ENCODE data around the gene PPIA.
"Not testable (repeated sequence)": the region's sequence is repeated elsewhere in the genome, so short reads cannot be mapped to it uniquely, and the experiment has no call there.

Gene PPIA

GRCh38 chr7:44764665-44765578, 31.6 kb upstream of the PPIA start:
- DNase-seq, result no peak

- no peak for DNase-seq
Measured at GRCh38 chr7:44765579-44766415, 30.7 kb upstream of the PPIA start.

GRCh38 chr7:44766416-44766801, 30.1 kb upstream of the PPIA start:
- DNase-seq, result no peak

DNA sequence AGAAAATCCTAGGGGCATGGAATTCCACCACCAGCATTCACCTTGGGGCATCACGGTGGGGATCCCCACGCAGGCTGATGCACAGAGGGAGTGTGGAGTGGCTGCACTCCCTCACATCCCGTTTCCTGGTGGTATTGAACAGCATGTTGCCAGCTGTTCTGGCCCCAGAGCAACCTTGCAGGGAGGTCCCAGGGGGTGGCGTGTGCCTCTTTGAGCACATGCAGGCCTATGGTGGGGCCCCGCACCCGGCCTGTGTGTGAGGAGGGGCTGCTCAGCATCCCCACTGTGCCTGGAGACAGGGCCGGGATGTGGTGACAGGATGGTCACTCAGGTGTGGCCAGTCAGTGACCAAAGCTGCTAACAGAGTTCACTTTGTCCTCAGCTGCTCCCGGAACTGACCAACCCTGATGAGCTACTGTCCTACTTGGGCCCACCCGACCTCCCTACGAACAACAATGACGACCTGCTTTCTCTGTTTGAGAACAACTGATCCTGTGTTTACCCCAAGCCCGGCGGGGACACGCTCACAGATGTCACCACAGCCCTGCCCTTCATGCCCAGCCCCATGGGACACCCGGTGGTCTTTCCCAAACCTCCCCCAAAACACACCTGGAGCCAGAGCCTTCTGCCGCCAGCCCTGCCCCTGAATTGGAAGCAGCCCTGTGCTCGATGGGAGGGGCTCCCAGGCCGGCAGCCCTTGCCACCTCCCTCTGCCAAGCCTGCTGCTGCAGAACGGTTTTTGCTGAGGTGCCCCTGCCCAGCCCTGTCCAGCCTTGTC, 29.2 kb upstream of the PPIA start:
- no peak for DNase-seq

DNA sequence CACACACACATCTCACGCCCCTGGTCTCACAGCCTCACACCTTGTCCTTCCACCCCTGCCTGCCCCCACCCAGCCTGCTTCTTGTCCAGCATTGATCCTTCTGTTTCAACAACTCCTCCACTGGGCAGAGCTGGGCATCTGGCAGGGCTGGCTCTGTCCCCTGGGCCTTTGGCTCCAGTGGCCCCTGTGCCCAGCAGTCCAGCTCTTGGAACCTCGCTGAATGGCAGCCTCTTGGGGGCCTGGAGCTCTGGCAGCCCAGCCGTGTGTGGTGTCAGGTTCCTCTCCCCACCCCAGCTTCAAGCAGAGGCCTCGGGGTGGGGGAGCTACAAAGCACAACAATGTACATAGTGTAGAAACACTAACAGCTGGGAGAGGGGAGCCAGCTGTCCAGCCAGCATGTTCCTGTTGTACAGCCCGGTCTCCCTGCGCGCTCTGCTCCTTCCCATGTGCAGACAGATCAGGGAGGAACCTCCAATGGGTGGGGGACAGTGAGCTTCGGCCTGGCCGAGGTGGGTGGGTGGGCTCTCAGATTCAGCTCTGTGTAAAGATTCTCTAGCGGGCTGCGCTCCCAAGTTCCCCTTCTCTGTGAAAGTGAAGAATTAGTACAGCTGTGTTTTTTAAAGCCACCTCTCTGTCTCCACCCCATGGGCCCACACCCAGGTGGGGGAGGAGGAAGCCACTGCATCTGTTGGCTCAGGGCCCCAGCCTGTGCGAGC, 28.4 kb upstream of the PPIA start:
- no peak for DNase-seq

- DNase-seq, result no peak
Measured at GRCh38 chr7:44768628-44769371, 27.7 kb upstream of the PPIA start.

GRCh38 chr7:44769376-44769775, 27.1 kb upstream of the PPIA start:
- DNase-seq, result no peak

GRCh38 chr7:44769776-44770294, 26.6 kb upstream of the PPIA start:
- DNase-seq, result no peak

- DNase-seq, result no peak
Measured at GRCh38 chr7:44771358-44771757, 25.1 kb upstream of the PPIA start.

GRCh38 chr7:44772440-44772839, 24.0 kb upstream of the PPIA start:
- DNase-seq, result no peak

DNA sequence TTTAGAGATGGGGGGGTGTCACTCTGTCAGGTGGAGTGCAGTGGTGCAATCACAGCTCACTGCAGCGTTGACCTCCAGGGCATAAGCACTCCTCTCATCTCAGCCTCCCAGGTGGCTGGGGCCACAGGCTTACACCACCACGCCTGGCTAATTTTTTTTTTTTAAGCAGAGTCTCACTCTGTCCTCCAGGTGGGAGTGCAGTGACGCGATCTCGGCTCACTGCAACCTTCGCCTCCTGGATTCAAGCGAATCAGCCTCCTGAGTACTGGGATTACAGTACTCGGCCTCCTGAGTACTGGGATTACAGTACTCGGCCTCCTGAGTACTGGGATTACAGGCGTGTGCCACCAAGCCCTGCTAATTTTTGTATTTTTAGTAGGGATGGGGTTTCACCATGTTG, 23.6 kb upstream of the PPIA start:
- DNase-seq, result no peak

GRCh38 chr7:44774486-44774885, 22.0 kb upstream of the PPIA start:
- not testable (repeated sequence) for DNase-seq

- DNase-seq, result no peak
Measured at GRCh38 chr7:44775383-44776107, 20.9 kb upstream of the PPIA start.

DNA sequence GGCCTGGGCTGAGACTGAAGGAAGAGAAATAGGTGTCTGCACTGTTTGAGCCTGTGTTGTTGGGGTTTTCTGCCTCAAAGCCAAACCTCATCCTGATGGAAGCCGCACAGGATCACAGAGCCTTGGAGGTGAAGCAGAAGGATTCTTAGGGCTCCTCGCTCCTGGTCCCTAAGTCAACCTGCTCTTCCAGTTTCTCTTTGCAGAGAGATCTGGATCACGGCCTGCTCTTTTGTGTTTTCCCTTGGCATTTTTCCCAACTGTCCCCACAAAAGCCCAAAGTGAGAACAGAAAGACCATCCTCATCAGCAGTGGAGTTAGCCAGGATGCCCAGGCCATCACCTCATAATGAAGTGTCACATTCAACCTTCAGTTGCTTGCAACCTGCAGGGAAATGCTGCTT, 20.3 kb upstream of the PPIA start:
- no peak for DNase-seq

DNA sequence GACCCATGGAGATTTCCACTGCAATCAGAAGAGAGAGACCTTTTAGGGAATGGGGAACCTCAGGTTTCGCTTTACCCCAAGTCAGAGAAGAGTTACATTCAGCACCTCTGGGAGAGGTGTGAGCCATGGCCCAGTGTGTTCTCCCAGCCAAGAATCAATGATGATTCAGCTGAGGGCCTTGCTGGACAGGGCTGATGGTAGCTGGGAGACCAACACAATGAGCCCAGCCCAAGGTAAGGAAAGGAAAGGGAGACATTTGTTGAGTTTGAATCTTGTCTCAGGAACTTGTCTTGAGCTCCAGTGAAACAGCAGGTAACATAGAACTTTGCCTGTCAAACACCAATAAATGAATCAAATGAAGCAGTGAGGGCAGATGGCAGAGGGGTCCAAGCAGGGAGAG, 14.0 kb upstream of the PPIA start:
- DNase-seq, result no peak

GRCh38 chr7:44783407-44783806, 13.1 kb upstream of the PPIA start:
- DNase-seq, result no peak

GRCh38 chr7:44784364-44784763, 12.1 kb upstream of the PPIA start:
- no peak for DNase-seq

- not testable (repeated sequence) for DNase-seq
Measured at GRCh38 chr7:44785218-44785617, 11.3 kb upstream of the PPIA start.

- DNase-seq, result no peak
Measured at GRCh38 chr7:44787041-44787440, 9.4 kb upstream of the PPIA start.

- no peak for DNase-seq
Measured at GRCh38 chr7:44787762-44788161, 8.7 kb upstream of the PPIA start.

GRCh38 chr7:44789990-44790389, 6.5 kb upstream of the PPIA start:
- no peak for DNase-seq
